Measurements from ENCODE around the gene RGS7.

DNA sequence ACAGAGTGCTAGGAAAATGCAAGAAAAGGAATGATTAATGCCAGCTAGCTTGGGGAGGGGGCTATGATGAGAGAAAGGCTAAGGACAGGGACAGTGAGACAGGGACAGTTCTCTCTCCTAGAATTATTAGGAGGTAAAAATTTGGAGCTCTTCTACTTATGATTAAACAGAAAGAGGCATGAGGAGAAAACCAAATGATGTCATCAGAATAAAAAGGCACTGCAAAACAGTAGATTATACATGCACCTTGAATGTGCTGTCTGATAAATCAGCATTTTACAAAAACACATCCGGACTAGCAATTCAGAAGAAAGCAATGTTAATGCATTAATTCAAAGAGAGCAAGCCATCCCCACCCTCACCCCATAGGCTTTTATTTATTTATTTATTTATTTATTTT, 277.5 kb downstream of the RGS7 start:
- no peak for TF ChIP-seq EZH2phosphoT487 (IDR thresholded peaks at IDR 0.05; ENCODE audit: insufficient read depth, low read depth)
- TF ChIP-seq EZH2 (IDR thresholded peaks at IDR 0.05; ENCODE audit: insufficient read depth, poor library complexity, severe bottlenecking) = no peak

Data from GM23248 (cell line).